HG03520 (cell line): Measurements from ENCODE around the gene STK11IP.
A peak's percentile ranks its signal among the peaks of the same experiment; 100 is the strongest.

Experiments
- ATAC-seq: cut with Tn5 transposase; IDR thresholded peaks from one replicate; pipeline ENCODE4 v1.9.1; 2021; ENCODE audit warnings: mild to moderate bottlenecking, moderate library complexity; ENCODE audit not compliant: unreplicated experiment

Gene STK11IP

GRCh38 chr2:219575566-219576504, 21.8 kb upstream of the STK11IP start:
- no peak for ATAC-seq

GRCh38 chr2:219576505-219577388, 20.9 kb upstream of the STK11IP start:
- no peak for ATAC-seq

- no peak for ATAC-seq
These were observed 18.6 kb upstream of the STK11IP start for GRCh38 chr2:219578811-219579613.

- ATAC-seq: no peak
These were observed 16.3 kb upstream of the STK11IP start for GRCh38 chr2:219581346-219581745.

DNA sequence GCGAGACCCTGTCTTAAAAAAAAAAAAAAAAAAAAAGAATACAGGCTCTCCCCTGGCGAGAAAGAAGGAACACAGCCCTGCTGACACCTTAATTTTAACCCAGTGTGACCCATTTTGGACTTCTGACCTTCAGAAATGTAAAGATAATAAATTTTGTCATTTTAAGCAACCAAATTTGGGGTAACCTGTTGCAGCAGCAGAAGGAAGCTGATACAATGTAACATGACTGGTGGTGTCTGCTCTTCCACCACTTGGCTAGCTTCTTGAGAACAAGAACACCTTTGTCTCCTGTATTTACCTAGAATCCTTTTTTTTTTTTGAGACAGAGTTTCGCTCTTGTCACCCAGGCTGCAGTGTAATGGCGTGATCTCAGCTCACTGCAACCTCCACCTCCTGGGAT, 6.6 kb upstream of the STK11IP start:
- no peak for ATAC-seq

GRCh38 chr2:219592736-219593135, 4.9 kb upstream of the STK11IP start:
- no peak for ATAC-seq

DNA sequence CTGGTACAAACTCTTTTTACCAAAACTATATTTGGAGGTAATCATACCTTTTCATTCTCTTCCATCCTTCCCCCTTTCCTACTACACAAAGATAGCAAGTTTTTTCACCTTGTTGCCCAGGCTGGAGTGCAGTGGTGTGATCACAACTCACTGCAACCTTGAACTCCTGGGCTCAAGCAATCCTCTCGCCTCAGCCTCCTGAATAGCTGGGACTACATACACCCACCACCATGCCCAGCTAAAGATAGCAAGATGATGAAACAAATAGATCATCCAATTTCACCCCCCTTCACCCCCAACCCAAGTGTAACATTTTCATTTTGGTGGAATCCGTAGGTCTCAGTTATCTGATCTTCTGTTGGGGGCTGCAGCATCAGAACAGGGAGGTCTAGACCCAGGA, 4.5 kb upstream of the STK11IP start:
- ATAC-seq: no peak

GRCh38 chr2:219595256-219595655, 2.4 kb upstream of the STK11IP start:
- ATAC-seq: no peak

GRCh38 chr2:219596954-219597551, 604 bp upstream of the STK11IP start:
- peak; percentile 0 for ATAC-seq

DNA sequence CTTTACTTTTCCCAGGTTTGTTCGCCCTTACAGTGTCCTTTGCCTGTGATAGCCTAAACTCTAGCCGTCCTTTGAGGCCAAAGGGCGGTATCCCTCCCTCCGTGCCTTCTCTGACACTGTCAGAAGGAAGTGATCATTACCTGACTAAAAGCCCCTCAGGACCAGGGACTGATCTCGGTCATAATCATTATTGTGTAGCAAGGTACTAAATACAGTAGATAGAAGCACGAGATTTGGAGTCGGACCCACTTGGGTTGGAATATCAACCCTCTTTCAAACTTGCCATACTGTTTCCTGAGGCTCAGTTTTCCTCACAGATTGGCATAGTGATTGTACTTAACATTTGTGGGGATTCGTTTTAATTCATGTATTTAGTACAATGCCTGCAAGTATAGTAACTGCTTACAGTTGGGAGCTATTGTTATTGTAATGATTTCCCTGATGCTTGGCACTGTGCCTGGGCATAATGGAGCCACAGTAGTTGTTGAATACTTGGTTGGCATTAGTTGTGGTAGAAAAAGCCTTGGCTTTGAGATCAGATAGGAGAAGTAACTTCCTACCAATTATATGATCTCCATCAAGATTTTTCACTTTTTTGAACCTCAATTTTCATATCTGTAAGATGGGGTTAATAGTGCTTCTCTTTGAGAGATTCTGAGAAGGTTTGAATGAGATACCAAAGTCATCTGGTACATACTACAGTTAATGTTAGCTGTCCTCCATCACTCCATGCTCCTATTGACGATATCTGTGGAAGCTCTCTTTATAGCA, 836 bp downstream of the STK11IP start:
- ATAC-seq: no peak

- ATAC-seq: no peak
These were observed 6.1 kb downstream of the STK11IP start for GRCh38 chr2:219603771-219604170.

DNA sequence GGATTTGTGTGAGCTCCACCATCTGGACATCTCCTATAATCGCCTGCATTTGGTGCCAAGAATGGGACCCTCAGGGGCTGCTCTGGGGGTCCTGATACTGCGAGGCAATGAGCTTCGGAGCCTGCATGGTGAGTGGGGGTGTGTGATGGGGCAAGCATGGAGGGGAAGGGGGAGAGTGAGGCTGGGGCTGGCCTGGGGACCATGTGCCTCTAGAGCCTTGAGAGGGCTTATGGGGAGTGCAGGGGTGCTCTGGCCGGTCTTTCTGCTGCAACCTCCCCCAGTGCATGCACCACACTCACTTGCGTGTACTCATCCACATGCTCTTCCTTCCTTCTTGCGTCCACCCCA, 7.9 kb downstream of the STK11IP start:
- ATAC-seq: no peak

DNA sequence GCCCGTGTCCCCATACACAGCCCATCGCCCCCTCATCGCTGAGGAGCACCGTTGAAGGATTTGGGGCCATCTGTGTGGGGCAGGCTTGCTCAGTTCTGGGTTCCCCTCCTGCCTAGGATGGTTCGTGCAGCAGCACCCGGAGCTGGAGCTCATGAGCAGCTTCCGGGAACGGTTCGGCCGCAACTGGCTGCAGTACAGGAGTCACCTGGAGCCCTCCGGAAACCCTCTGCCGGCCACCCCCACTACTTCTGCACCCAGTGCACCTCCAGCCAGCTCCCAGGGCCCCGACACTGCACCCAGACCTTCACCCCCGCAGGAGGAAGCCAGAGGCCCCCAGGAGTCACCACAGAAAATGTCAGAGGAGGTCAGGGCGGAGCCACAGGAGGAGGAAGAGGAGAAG, 10.3 kb downstream of the STK11IP start:
- no peak for ATAC-seq

GRCh38 chr2:219608399-219608964, 10.8 kb downstream of the STK11IP start:
- ATAC-seq: no peak

- ATAC-seq: no peak
These were observed 11.6 kb downstream of the STK11IP start for GRCh38 chr2:219609149-219609750.

GRCh38 chr2:219611306-219611705, 13.6 kb downstream of the STK11IP start:
- ATAC-seq: no peak

DNA sequence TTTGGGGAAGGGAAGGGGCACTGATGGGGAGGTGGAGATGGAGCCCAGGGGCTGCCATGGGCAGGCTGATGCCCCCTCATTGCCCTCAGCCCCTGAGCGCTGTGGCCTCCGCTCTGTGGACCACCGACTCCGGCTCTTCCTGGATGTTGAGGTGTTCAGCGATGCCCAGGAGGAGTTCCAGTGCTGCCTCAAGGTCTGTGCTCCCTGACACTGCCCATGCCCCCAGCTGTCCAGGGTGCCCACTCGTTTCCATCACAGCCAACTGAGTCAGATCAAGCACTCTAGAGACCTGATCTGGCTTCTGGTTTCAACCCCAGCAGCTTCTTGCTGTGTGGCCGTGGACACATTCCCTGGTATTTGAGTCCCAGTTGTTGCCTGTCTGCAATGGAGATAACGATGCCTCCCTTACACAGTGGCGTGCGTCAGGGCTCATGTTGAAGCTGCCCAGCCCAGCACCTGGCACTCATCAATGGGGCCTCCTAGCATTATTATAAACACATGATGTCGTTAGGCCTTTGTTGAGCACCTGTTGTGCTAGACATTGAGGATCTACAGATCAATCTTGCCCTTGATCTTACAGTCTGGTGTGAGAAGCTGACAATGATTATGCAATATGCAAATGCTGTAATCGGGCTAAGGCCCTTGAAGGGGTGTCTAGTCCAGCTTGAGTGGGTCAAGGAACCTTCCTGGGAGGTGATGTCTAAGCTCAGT, 14.4 kb downstream of the STK11IP start:
- no peak for ATAC-seq

- no peak for ATAC-seq
These were observed 15.1 kb downstream of the STK11IP start for GRCh38 chr2:219612577-219613286.
